Measurements from ENCODE around the gene POLD1. TPM values are rescaled to one million over a fixed set of nuclear protein-coding genes. Genes with fewer than 3 reads are reported as not detected.

POLD1 gene
- total and polyA plus RNA-seq, 2 experiments from 2014 or later, result 111 to 173 TPM

DNA sequence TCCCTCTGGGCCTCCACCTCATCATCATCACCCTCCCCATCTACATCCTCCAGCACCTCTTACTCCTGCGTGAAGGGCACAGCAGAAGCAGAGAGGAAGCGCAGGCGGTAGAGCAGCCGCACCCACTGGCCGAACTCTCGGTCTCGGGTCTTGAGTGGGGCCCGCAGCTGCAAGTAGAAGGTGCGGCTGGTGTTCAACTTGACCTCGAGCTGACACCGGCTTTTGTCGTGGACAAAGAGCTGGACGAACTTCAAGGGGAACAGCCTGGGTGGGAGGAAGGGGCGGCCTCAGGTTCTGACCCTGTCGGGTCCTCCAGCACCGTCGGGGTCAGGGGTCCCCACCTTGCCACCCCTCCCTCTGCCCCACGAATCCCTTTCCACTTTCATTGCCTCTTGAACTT lies 83.4 kb downstream of the POLD1 start (continued):
- TF ChIP-seq, protein P1, sequence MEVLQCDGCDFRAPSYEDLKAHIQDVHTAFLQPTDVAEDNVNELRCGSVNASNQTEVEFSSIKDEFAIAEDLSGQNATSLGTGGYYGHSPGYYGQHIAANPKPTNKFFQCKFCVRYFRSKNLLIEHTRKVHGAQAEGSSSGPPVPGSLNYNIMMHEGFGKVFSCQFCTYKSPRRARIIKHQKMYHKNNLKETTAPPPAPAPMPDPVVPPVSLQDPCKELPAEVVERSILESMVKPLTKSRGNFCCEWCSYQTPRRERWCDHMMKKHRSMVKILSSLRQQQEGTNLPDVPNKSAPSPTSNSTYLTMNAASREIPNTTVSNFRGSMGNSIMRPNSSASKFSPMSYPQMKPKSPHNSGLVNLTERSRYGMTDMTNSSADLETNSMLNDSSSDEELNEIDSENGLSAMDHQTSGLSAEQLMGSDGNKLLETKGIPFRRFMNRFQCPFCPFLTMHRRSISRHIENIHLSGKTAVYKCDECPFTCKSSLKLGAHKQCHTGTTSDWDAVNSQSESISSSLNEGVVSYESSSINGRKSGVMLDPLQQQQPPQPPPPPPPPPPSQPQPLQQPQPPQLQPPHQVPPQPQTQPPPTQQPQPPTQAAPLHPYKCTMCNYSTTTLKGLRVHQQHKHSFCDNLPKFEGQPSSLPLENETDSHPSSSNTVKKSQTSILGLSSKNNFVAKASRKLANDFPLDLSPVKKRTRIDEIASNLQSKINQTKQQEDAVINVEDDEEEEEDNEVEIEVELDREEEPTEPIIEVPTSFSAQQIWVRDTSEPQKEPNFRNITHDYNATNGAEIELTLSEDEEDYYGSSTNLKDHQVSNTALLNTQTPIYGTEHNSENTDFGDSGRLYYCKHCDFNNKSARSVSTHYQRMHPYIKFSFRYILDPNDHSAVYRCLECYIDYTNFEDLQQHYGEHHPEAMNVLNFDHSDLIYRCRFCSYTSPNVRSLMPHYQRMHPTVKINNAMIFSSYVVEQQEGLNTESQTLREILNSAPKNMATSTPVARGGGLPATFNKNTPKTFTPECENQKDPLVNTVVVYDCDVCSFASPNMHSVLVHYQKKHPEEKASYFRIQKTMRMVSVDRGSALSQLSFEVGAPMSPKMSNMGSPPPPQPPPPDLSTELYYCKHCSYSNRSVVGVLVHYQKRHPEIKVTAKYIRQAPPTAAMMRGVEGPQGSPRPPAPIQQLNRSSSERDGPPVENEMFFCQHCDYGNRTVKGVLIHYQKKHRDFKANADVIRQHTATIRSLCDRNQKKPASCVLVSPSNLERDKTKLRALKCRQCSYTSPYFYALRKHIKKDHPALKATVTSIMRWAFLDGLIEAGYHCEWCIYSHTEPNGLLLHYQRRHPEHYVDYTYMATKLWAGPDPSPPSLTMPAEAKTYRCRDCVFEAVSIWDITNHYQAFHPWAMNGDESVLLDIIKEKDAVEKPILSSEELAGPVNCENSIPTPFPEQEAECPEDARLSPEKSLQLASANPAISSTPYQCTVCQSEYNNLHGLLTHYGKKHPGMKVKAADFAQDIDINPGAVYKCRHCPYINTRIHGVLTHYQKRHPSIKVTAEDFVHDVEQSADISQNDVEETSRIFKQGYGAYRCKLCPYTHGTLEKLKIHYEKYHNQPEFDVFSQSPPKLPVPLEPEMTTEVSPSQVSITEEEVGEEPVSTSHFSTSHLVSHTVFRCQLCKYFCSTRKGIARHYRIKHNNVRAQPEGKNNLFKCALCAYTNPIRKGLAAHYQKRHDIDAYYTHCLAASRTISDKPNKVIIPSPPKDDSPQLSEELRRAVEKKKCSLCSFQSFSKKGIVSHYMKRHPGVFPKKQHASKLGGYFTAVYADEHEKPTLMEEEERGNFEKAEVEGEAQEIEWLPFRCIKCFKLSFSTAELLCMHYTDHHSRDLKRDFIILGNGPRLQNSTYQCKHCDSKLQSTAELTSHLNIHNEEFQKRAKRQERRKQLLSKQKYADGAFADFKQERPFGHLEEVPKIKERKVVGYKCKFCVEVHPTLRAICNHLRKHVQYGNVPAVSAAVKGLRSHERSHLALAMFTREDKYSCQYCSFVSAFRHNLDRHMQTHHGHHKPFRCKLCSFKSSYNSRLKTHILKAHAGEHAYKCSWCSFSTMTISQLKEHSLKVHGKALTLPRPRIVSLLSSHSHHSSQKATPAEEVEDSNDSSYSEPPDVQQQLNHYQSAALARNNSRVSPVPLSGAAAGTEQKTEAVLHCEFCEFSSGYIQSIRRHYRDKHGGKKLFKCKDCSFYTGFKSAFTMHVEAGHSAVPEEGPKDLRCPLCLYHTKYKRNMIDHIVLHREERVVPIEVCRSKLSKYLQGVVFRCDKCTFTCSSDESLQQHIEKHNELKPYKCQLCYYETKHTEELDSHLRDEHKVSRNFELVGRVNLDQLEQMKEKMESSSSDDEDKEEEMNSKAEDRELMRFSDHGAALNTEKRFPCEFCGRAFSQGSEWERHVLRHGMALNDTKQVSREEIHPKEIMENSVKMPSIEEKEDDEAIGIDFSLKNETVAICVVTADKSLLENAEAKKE (CRISPR knock-in tag; IDR thresholded peaks at IDR 0.05), result no peak
- TF ChIP-seq ZNF114 (CRISPR knock-in tag; IDR thresholded peaks at IDR 0.05) (no peak), JUNB (IDR thresholded peaks at IDR 0.05; ENCODE audit: unreplicated experiment) (no peak), STAT1 (IDR thresholded peaks at IDR 0.05; ENCODE audit: unreplicated experiment) (no peak), EZH2phosphoT487 (IDR thresholded peaks at IDR 0.05; ENCODE audit: unreplicated experiment) (no peak)
- TF ChIP-seq, protein P2, sequence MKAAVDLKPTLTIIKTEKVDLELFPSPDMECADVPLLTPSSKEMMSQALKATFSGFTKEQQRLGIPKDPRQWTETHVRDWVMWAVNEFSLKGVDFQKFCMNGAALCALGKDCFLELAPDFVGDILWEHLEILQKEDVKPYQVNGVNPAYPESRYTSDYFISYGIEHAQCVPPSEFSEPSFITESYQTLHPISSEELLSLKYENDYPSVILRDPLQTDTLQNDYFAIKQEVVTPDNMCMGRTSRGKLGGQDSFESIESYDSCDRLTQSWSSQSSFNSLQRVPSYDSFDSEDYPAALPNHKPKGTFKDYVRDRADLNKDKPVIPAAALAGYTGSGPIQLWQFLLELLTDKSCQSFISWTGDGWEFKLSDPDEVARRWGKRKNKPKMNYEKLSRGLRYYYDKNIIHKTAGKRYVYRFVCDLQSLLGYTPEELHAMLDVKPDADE (IDR thresholded peaks at IDR 0.05), result no peak

Other genes starting within 250 kb of the POLD1 start
- 3.1 TPM in 1 of 2 replicates, not detected in the other for gene IZUMO2, start 221.1 kb upstream of the POLD1 start, total RNA-seq (2014; rRNA removed; shearing (Covaris generic))
- gene IZUMO2, start 221.1 kb upstream of the POLD1 start, polyA plus RNA-seq (2016; fragmentation: Nextera tagmentation; extraction: Ambion mirVana), result 5.0 and 6.2 TPM in 2 replicates
- gene MYH14, start 180.7 kb upstream of the POLD1 start, total RNA-seq (2014; rRNA removed; shearing (Covaris generic)), result 25.5 and 27.3 TPM in 2 replicates
- 27.5 and 29.1 TPM in 2 replicates for gene MYH14, start 180.7 kb upstream of the POLD1 start, polyA plus RNA-seq (2016; fragmentation: Nextera tagmentation; extraction: Ambion mirVana)
- gene KCNC3, start 55.0 kb upstream of the POLD1 start, total RNA-seq (2014; rRNA removed; shearing (Covaris generic)), result 2.7 and 3.4 TPM in 2 replicates
- 0.89 and 1.3 TPM in 2 replicates for gene KCNC3, start 55.0 kb upstream of the POLD1 start, polyA plus RNA-seq (2016; fragmentation: Nextera tagmentation; extraction: Ambion mirVana)
- gene NAPSA, start 18.7 kb upstream of the POLD1 start, total RNA-seq (2014; rRNA removed; shearing (Covaris generic)), result 0.14 and 0.27 TPM in 2 replicates
- 0.63 and 0.99 TPM in 2 replicates for gene NAPSA, start 18.7 kb upstream of the POLD1 start, polyA plus RNA-seq (2016; fragmentation: Nextera tagmentation; extraction: Ambion mirVana)
- 54.6 and 70.2 TPM in 2 replicates for gene NR1H2, start 7.9 kb upstream of the POLD1 start, total RNA-seq (2014; rRNA removed; shearing (Covaris generic))
- gene NR1H2, start 7.9 kb upstream of the POLD1 start, polyA plus RNA-seq (2016; fragmentation: Nextera tagmentation; extraction: Ambion mirVana), result 29.8 and 32.9 TPM in 2 replicates
- gene SPIB, start 34.6 kb downstream of the POLD1 start, total RNA-seq (2014; rRNA removed; shearing (Covaris generic)), result 16.9 and 17.5 TPM in 2 replicates
- 12.6 and 13.0 TPM in 2 replicates for gene SPIB, start 34.6 kb downstream of the POLD1 start, polyA plus RNA-seq (2016; fragmentation: Nextera tagmentation; extraction: Ambion mirVana)
- gene MYBPC2, start 48.5 kb downstream of the POLD1 start, total RNA-seq (2014; rRNA removed; shearing (Covaris generic)), result 3.8 and 4.2 TPM in 2 replicates
- gene MYBPC2, start 48.5 kb downstream of the POLD1 start, polyA plus RNA-seq (2016; fragmentation: Nextera tagmentation; extraction: Ambion mirVana), result 5.9 and 6.1 TPM in 2 replicates
- 86.4 and 113 TPM in 2 replicates for gene EMC10, start 92.2 kb downstream of the POLD1 start, total RNA-seq (2014; rRNA removed; shearing (Covaris generic))
- 24.8 and 28.2 TPM in 2 replicates for gene EMC10, start 92.2 kb downstream of the POLD1 start, polyA plus RNA-seq (2016; fragmentation: Nextera tagmentation; extraction: Ambion mirVana)
- gene GARIN5A, start 92.5 kb downstream of the POLD1 start, total RNA-seq (2014; rRNA removed; shearing (Covaris generic)), result 13.3 and 19.9 TPM in 2 replicates
- gene GARIN5A, start 92.5 kb downstream of the POLD1 start, polyA plus RNA-seq (2016; fragmentation: Nextera tagmentation; extraction: Ambion mirVana), result 24.2 and 25.0 TPM in 2 replicates
- 1.2 and 5.8 TPM in 2 replicates for gene JOSD2, start 126.8 kb downstream of the POLD1 start, total RNA-seq (2014; rRNA removed; shearing (Covaris generic))
- gene JOSD2, start 126.8 kb downstream of the POLD1 start, polyA plus RNA-seq (2016; fragmentation: Nextera tagmentation; extraction: Ambion mirVana), result 3.3 and 4.1 TPM in 2 replicates
- gene ASPDH, start 129.6 kb downstream of the POLD1 start, total RNA-seq (2014; rRNA removed; shearing (Covaris generic)), result not detected in 2 replicates
- gene ASPDH, start 129.6 kb downstream of the POLD1 start, polyA plus RNA-seq (2016; fragmentation: Nextera tagmentation; extraction: Ambion mirVana), result not detected in 2 replicates
- 12.8 and 13.2 TPM in 2 replicates for gene LRRC4B, start 184.1 kb downstream of the POLD1 start, total RNA-seq (2014; rRNA removed; shearing (Covaris generic))
- gene LRRC4B, start 184.1 kb downstream of the POLD1 start, polyA plus RNA-seq (2016; fragmentation: Nextera tagmentation; extraction: Ambion mirVana), result 2.0 and 2.2 TPM in 2 replicates

Data from GM23338 (cell line).